ENCODE results near the gene HSD11B1L. TPM values are rescaled to one million over a fixed set of nuclear protein-coding genes. Genes with fewer than 3 reads are reported as not detected.

The HSD11B1L gene
- total RNA-seq, 1 donor from 2014 or later: 8.4 TPM

DNA sequence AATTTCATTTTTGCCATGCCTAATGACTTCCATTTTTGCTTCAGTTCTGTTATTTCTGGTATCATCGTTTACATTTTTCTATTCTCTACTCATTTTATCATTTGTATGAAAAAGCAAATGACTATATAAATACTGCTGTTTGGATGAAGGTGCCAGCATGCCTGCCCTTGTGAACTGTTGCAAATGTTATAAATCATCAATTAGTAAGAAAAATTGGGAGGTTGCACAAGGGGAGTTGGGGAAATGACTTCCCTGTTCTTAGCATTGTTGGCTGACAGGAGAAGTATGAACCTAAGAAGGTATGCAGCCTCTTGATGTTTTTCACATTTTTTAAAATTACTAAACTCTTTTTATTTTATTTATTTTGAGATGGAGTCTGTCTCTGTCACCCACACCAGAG lies 42.9 kb upstream of the HSD11B1L start:
- H3K27me3 ChIP-seq (ENCODE audit: insufficient read depth, low read length): no peaks in the 10 kb centered on the region
- no peak for TF ChIP-seq EZH2 (IDR thresholded peaks at IDR 0.05; ENCODE audit: insufficient read depth, low read length)
- TF ChIP-seq, protein P1, sequence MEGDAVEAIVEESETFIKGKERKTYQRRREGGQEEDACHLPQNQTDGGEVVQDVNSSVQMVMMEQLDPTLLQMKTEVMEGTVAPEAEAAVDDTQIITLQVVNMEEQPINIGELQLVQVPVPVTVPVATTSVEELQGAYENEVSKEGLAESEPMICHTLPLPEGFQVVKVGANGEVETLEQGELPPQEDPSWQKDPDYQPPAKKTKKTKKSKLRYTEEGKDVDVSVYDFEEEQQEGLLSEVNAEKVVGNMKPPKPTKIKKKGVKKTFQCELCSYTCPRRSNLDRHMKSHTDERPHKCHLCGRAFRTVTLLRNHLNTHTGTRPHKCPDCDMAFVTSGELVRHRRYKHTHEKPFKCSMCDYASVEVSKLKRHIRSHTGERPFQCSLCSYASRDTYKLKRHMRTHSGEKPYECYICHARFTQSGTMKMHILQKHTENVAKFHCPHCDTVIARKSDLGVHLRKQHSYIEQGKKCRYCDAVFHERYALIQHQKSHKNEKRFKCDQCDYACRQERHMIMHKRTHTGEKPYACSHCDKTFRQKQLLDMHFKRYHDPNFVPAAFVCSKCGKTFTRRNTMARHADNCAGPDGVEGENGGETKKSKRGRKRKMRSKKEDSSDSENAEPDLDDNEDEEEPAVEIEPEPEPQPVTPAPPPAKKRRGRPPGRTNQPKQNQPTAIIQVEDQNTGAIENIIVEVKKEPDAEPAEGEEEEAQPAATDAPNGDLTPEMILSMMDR (IDR thresholded peaks at IDR 0.05; ENCODE audit: insufficient read depth, low read depth, low read length): no peak
- H3K4me1 Mint-ChIP-seq (ENCODE audit: low read depth, unreplicated experiment): peaks cover 6% of the 10 kb centered on the region
- peaks cover 98% of the 10 kb centered on the region for H3K79me2 ChIP-seq (ENCODE audit: insufficient read depth, low read length)
- H3K27ac ChIP-seq (ENCODE audit: low read depth, low read length): no peak overlapping the region
- no peak overlapping the region for H3K4me3 ChIP-seq (ENCODE audit: insufficient read depth, low read depth, low read length)
- H3K4me1 ChIP-seq (ENCODE audit: insufficient read depth, low read length): no peaks in the 10 kb centered on the region
- no peaks in the 10 kb centered on the region for H3K9me3 ChIP-seq (ENCODE audit: insufficient read depth, low read depth, low read length)
- no peak overlapping the region for H3K4me3 Mint-ChIP-seq (ENCODE audit: unreplicated experiment)
- no peak overlapping the region for H3K9ac ChIP-seq (ENCODE audit: low read length)
- H3K27ac Mint-ChIP-seq (ENCODE audit: unreplicated experiment): no peak overlapping the region
- peaks cover 93% of the 10 kb centered on the region for H4K20me1 ChIP-seq (ENCODE audit: insufficient read depth, low read length)
- FAIRE-seq: no peak
- no peaks in the 10 kb centered on the region for H3K27me3 Mint-ChIP-seq (ENCODE audit: low read depth, unreplicated experiment)
- peaks cover 5% of the 10 kb centered on the region for H3K36me3 Mint-ChIP-seq (ENCODE audit: low read depth, unreplicated experiment)
- H3K36me3 ChIP-seq (ENCODE audit: insufficient read depth, low read length): peaks cover 17% of the 10 kb centered on the region
- H2AFZ ChIP-seq (ENCODE audit: low read depth, low read length): no peak overlapping the region
- H3K9me3 Mint-ChIP-seq (ENCODE audit: unreplicated experiment): no peaks in the 10 kb centered on the region
- no peak for DNase-seq (ENCODE audit: low read depth)
- H3K4me2 ChIP-seq (ENCODE audit: low read length): no peak overlapping the region

DNA sequence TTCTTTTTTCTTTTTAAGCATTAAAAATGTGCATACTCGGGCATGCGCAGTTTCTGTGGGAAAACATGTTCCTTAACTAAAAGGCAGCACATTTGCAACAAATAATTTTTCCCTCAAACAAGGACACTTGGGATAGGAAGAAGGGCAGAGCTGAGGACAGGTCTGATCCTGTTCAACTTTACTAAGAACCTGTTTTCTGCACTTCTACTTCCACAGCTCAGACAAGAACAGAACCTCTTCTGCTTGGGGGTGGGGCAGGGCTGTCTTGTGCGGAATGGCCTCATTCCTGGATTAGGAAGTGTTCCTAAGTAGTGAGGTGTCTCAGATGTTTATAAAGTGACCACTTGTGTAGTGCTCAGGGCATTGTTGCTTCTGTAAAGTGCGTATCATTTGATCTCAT lies 39.7 kb upstream of the HSD11B1L start:
- H3K36me3 ChIP-seq (ENCODE audit: insufficient read depth, low read length): peaks cover 26% of the 10 kb centered on the region
- H3K4me3 Mint-ChIP-seq (ENCODE audit: unreplicated experiment): no peak overlapping the region
- H3K4me1 ChIP-seq (ENCODE audit: insufficient read depth, low read length): peaks cover 6% of the 10 kb centered on the region
- H3K4me3 ChIP-seq (ENCODE audit: insufficient read depth, low read depth, low read length): no peak overlapping the region
- FAIRE-seq (no peak), DNase-seq (ENCODE audit: low read depth) (no peak)
- H3K9me3 ChIP-seq (ENCODE audit: insufficient read depth, low read depth, low read length): no peaks in the 10 kb centered on the region
- H3K4me1 Mint-ChIP-seq (ENCODE audit: low read depth, unreplicated experiment): peaks cover 18% of the 10 kb centered on the region
- no peaks in the 10 kb centered on the region for H3K27me3 Mint-ChIP-seq (ENCODE audit: low read depth, unreplicated experiment)
- no peak overlapping the region for H3K27ac ChIP-seq (ENCODE audit: low read depth, low read length)
- peak overlapping the region; percentile 64 for H3K27ac Mint-ChIP-seq (ENCODE audit: unreplicated experiment)
- no peaks in the 10 kb centered on the region for H3K9me3 Mint-ChIP-seq (ENCODE audit: unreplicated experiment)
- H2AFZ ChIP-seq (ENCODE audit: low read depth, low read length): no peak overlapping the region
- no peak for TF ChIP-seq EZH2 (IDR thresholded peaks at IDR 0.05; ENCODE audit: insufficient read depth, low read length)
- TF ChIP-seq, protein P1 (IDR thresholded peaks at IDR 0.05; ENCODE audit: insufficient read depth, low read depth, low read length): no peak
- peaks cover 99% of the 10 kb centered on the region for H3K79me2 ChIP-seq (ENCODE audit: insufficient read depth, low read length)
- no peak overlapping the region for H3K9ac ChIP-seq (ENCODE audit: low read length)
- no peaks in the 10 kb centered on the region for H3K27me3 ChIP-seq (ENCODE audit: insufficient read depth, low read length)
- peaks cover 94% of the 10 kb centered on the region for H4K20me1 ChIP-seq (ENCODE audit: insufficient read depth, low read length)
- H3K36me3 Mint-ChIP-seq (ENCODE audit: low read depth, unreplicated experiment): peaks cover 14% of the 10 kb centered on the region
- H3K4me2 ChIP-seq (ENCODE audit: low read length): no peak overlapping the region

DNA sequence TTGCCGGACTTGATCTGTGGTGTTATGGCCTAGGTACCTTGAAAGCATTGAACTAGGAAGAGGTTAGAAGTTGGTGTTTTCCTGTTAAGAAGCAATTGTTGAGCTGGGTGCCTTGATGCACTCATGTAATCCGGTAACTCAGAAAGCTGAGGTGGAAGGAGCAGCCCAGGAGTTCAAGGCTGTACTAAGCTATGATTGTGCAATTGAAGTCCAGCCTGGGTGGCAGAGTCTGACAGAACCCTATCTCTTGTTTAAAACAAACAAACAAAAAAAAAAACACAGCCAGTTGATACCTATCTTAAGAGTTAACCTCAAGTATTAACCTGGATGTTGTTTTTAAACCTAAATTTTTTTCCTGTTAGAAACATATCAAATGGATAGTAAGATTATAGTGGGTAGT lies 38.6 kb upstream of the HSD11B1L start:
- H3K36me3 ChIP-seq (ENCODE audit: insufficient read depth, low read length): peaks cover 33% of the 10 kb centered on the region
- Mint-ChIP-seq H3K36me3 (ENCODE audit: low read depth, unreplicated experiment) (peaks cover 17% of the 10 kb centered on the region), H3K27ac (ENCODE audit: unreplicated experiment) (no peak overlapping the region)

More for the DNA sequence above, 38.6 kb upstream of the HSD11B1L start:
- FAIRE-seq (no peak), DNase-seq (ENCODE audit: low read depth) (no peak)
- no peaks in the 10 kb centered on the region for H3K9me3 Mint-ChIP-seq (ENCODE audit: unreplicated experiment)
- Histone ChIP-seq H3K79me2 (ENCODE audit: insufficient read depth, low read length) (peaks cover 100% of the 10 kb centered on the region), H2AFZ (ENCODE audit: low read depth, low read length) (no peak overlapping the region), H3K4me1 (ENCODE audit: insufficient read depth, low read length) (peaks cover 6% of the 10 kb centered on the region), H3K9ac (ENCODE audit: low read length) (no peak overlapping the region), H3K4me2 (ENCODE audit: low read length) (no peak overlapping the region), H3K27ac (ENCODE audit: low read depth, low read length) (no peak overlapping the region), H3K27me3 (ENCODE audit: insufficient read depth, low read length) (no peaks in the 10 kb centered on the region), H3K9me3 (ENCODE audit: insufficient read depth, low read depth, low read length) (no peaks in the 10 kb centered on the region), H4K20me1 (ENCODE audit: insufficient read depth, low read length) (peaks cover 97% of the 10 kb centered on the region), H3K4me3 (ENCODE audit: insufficient read depth, low read depth, low read length) (no peak overlapping the region)
- TF ChIP-seq, protein P1 (IDR thresholded peaks at IDR 0.05; ENCODE audit: insufficient read depth, low read depth, low read length): no peak
- TF ChIP-seq EZH2 (IDR thresholded peaks at IDR 0.05; ENCODE audit: insufficient read depth, low read length): no peak
- H3K4me3 Mint-ChIP-seq (ENCODE audit: unreplicated experiment): no peak overlapping the region
- H3K4me1 Mint-ChIP-seq (ENCODE audit: low read depth, unreplicated experiment): peaks cover 18% of the 10 kb centered on the region
- no peaks in the 10 kb centered on the region for H3K27me3 Mint-ChIP-seq (ENCODE audit: low read depth, unreplicated experiment)

Measured in astrocyte (in vitro differentiated cells and primary cell).